ENCODE measurements around the gene H6PD.

H6PD gene

DNA sequence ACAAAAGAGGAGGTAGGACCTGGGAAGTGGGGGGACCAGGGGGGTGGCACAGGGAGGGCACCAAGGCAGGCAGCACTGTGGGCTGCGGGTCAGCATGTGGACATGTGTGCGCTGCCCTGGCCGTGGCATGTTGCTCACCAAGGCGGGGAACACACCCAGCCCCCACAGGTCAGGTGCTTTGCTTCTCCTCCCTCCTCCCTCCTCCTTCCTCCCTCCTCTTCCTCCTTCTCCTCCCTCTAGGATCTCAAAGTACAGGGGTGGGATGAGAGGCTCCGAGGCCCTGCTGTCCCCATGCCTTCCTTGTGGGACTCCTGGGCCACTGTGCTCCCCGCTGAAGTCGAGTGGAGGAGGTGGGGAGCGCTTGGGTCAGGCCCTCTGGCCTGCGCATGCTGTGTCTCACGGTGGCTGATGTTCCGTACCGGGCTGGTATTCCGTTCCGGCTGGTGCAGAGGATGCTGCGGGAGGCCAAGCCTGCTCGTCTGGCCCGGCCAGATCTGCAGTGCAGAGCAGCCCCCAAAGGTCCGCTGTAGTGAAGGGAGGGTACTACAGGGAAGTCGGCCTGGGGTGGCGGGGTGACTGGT, 84.7 kb downstream of the H6PD start:
- no peaks in the 10 kb centered on the region for H4K20me1 ChIP-seq (ENCODE audit: low read depth, low read length)
- no peak for TF ChIP-seq EZH2phosphoT487 (conservative IDR thresholded peaks at IDR 0.05; ENCODE audit: low read length)
- TF ChIP-seq, protein P1, sequence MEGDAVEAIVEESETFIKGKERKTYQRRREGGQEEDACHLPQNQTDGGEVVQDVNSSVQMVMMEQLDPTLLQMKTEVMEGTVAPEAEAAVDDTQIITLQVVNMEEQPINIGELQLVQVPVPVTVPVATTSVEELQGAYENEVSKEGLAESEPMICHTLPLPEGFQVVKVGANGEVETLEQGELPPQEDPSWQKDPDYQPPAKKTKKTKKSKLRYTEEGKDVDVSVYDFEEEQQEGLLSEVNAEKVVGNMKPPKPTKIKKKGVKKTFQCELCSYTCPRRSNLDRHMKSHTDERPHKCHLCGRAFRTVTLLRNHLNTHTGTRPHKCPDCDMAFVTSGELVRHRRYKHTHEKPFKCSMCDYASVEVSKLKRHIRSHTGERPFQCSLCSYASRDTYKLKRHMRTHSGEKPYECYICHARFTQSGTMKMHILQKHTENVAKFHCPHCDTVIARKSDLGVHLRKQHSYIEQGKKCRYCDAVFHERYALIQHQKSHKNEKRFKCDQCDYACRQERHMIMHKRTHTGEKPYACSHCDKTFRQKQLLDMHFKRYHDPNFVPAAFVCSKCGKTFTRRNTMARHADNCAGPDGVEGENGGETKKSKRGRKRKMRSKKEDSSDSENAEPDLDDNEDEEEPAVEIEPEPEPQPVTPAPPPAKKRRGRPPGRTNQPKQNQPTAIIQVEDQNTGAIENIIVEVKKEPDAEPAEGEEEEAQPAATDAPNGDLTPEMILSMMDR (IDR thresholded peaks at IDR 0.05; ENCODE audit: insufficient read depth, low read length, poor library complexity, severe bottlenecking): no peak
- no peaks in the 10 kb centered on the region for H3F3A ChIP-seq (ENCODE audit: insufficient read depth)
- no peaks in the 10 kb centered on the region for H3K9me3 ChIP-seq (ENCODE audit: insufficient read depth, low read length)
- no peak overlapping the region for H3K4me3 ChIP-seq (ENCODE audit: insufficient read depth, low read length, poor library complexity, severe bottlenecking)
- no peak overlapping the region for H2AFZ ChIP-seq (ENCODE audit: low read depth, low read length, severe bottlenecking)
- H3K36me3 ChIP-seq (ENCODE audit: low read length): no peaks in the 10 kb centered on the region
- H3K79me2 ChIP-seq (ENCODE audit: insufficient read depth, low read length): no peaks in the 10 kb centered on the region
- no peak overlapping the region for H3K4me2 ChIP-seq (ENCODE audit: low read depth, low read length, poor library complexity, severe bottlenecking)
- H3K9me2 ChIP-seq (replicated peaks; ENCODE audit: insufficient read depth, low read length): no peaks in the 10 kb centered on the region
- H3K9ac ChIP-seq (ENCODE audit: low read length): no peak overlapping the region
- no peak overlapping the region for H3K27ac ChIP-seq (ENCODE audit: low read depth, low read length)
- no peaks in the 10 kb centered on the region for H3K27me3 ChIP-seq (ENCODE audit: low read length)

DNA sequence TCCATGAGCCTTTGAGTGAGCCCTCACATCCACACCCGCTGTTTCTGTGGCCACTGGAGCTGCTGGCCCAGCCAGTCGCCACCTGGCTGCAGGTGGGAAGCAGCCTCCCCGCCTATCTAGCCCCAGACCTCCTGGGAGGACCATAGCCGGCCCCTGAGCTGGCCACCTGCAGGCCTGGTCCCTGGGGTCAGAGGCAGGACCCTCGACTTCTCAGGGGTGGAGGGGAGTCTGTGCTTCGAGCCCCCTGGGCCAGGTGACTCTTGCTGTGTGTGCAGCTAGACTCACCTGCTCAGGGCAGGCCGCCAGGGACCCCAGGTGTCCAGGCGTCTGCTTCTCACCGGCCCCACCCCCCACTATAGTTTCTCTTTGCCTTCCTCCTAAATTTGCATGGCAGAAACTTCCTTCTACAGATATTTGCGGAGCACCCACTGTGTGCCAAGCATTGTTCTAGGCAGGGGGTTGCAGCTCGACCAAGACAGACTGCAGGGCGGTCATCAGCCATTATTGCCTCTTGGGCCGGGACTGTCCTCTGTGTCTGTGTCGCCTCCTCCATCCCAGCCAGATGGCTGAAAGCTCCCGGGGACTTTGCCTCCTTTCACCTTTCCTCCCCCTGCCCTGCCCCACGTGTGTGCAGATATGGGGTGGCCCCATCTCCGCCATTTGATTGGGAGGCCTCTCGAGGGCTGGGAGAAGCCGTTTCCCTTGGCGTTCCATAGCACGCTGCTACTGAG, 85.4 kb downstream of the H6PD start:
- no peak overlapping the region for H2AFZ ChIP-seq (ENCODE audit: low read depth, low read length, severe bottlenecking)
- H3K4me2 ChIP-seq (ENCODE audit: low read depth, low read length, poor library complexity, severe bottlenecking): no peak overlapping the region
- H3K27me3 ChIP-seq (ENCODE audit: low read length): no peaks in the 10 kb centered on the region
- no peaks in the 10 kb centered on the region for H4K20me1 ChIP-seq (ENCODE audit: low read depth, low read length)
- H3K79me2 ChIP-seq (ENCODE audit: insufficient read depth, low read length): no peaks in the 10 kb centered on the region
- no peaks in the 10 kb centered on the region for H3K36me3 ChIP-seq (ENCODE audit: low read length)
- H3F3A ChIP-seq (ENCODE audit: insufficient read depth): no peaks in the 10 kb centered on the region
- no peak overlapping the region for H3K9ac ChIP-seq (ENCODE audit: low read length)
- no peak overlapping the region for H3K27ac ChIP-seq (ENCODE audit: low read depth, low read length)
- no peaks in the 10 kb centered on the region for H3K9me3 ChIP-seq (ENCODE audit: insufficient read depth, low read length)
- H3K4me3 ChIP-seq (ENCODE audit: insufficient read depth, low read length, poor library complexity, severe bottlenecking): no peak overlapping the region
- TF ChIP-seq EZH2phosphoT487 (conservative IDR thresholded peaks at IDR 0.05; ENCODE audit: low read length): no peak
- no peaks in the 10 kb centered on the region for H3K9me2 ChIP-seq (replicated peaks; ENCODE audit: insufficient read depth, low read length)
